DMS153 (cell line): Measurements from ENCODE around the gene SCGB1D1.
"Not testable (repeated sequence)": the region's sequence is repeated elsewhere in the genome, so short reads cannot be mapped to it uniquely, and the experiment has no call there.

Source experiments
- DNase-seq: peaks from one replicate; lab custom pipeline; 2025; lab: John Stamatoyannopoulos, UW

SCGB1D1 gene

GRCh38 chr11:62166371-62166770 is 23.6 kb upstream of the SCGB1D1 start:
- DNase-seq, result no peak

- DNase-seq, result no peak
Observed at GRCh38 chr11:62169448-62169847, 20.6 kb upstream of the SCGB1D1 start.

GRCh38 chr11:62169935-62170334 is 20.1 kb upstream of the SCGB1D1 start:
- no peak for DNase-seq

GRCh38 chr11:62171261-62171723 is 18.7 kb upstream of the SCGB1D1 start:
- peak; percentile 83 for DNase-seq

- DNase-seq, result no peak
Observed at GRCh38 chr11:62172294-62172693, 17.7 kb upstream of the SCGB1D1 start.

- DNase-seq, result no peak
Observed at GRCh38 chr11:62176766-62177165, 13.2 kb upstream of the SCGB1D1 start.

GRCh38 chr11:62179995-62180394 is 10.0 kb upstream of the SCGB1D1 start:
- DNase-seq, result peak; percentile 57

GRCh38 chr11:62181097-62181496 is 8.9 kb upstream of the SCGB1D1 start:
- DNase-seq, result no peak

GRCh38 chr11:62182147-62182891 is 7.7 kb upstream of the SCGB1D1 start:
- DNase-seq, result no peak

- peak; percentile 66 for DNase-seq
Observed at GRCh38 chr11:62186195-62186594, 3.8 kb upstream of the SCGB1D1 start.

- no peak for DNase-seq
Observed at GRCh38 chr11:62193952-62194351, 3.9 kb downstream of the SCGB1D1 start.

- DNase-seq, result not testable (repeated sequence)
Observed at GRCh38 chr11:62195010-62195409, 5.0 kb downstream of the SCGB1D1 start.

- DNase-seq, result no peak
Observed at GRCh38 chr11:62195945-62196344, 5.9 kb downstream of the SCGB1D1 start.

- not testable (repeated sequence) for DNase-seq
Observed at GRCh38 chr11:62197400-62197799, 7.4 kb downstream of the SCGB1D1 start.

GRCh38 chr11:62201376-62201775 is 11.4 kb downstream of the SCGB1D1 start:
- DNase-seq, result no peak

- no peak for DNase-seq
Observed at GRCh38 chr11:62202910-62203309, 12.9 kb downstream of the SCGB1D1 start.

GRCh38 chr11:62204430-62204829 is 14.4 kb downstream of the SCGB1D1 start:
- DNase-seq, result no peak

- DNase-seq, result no peak
Observed at GRCh38 chr11:62205441-62205840, 15.4 kb downstream of the SCGB1D1 start.

GRCh38 chr11:62206276-62207066 is 16.5 kb downstream of the SCGB1D1 start:
- not testable (repeated sequence) for DNase-seq

GRCh38 chr11:62208785-62209144 is 18.7 kb downstream of the SCGB1D1 start:
- DNase-seq, result peak; percentile 70

- DNase-seq, result peak; percentile 19
Observed at GRCh38 chr11:62217191-62217748, 27.3 kb downstream of the SCGB1D1 start.

- no peak for DNase-seq
Observed at GRCh38 chr11:62221498-62221897, 31.5 kb downstream of the SCGB1D1 start.

GRCh38 chr11:62223095-62223494 is 33.1 kb downstream of the SCGB1D1 start:
- no peak for DNase-seq
